Osteocyte (in vitro differentiated cells): ENCODE measurements around the gene LMF2. TPM values are rescaled to one million over a fixed set of nuclear protein-coding genes. Genes with fewer than 3 reads are reported as not detected.
A peak's percentile ranks its signal among the peaks of the same experiment; 100 is the strongest.

Experiments used
- DNase-seq: peaks from one replicate; pipeline ENCODE4 v3.0.0; 2021; ENCODE audit warnings: mixed read lengths; ENCODE audit not compliant: unreplicated experiment; ENCODE audit errors: extremely low spot score
- H3K27ac Mint-ChIP-seq: one replicate; pipeline ENCODE4 v1.8.0; 2021; ENCODE audit warnings: mild to moderate bottlenecking, mixed read lengths; ENCODE audit not compliant: unreplicated experiment
- H3K27me3 Mint-ChIP-seq: one replicate; pipeline ENCODE4 v1.8.0; 2021; ENCODE audit warnings: mixed read lengths; ENCODE audit not compliant: unreplicated experiment
- H3K36me3 Mint-ChIP-seq: one replicate; pipeline ENCODE4 v1.8.0; 2021; ENCODE audit warnings: mixed read lengths; ENCODE audit not compliant: unreplicated experiment
- H3K4me1 Mint-ChIP-seq: one replicate; pipeline ENCODE4 v1.8.0; 2021; ENCODE audit warnings: mixed read lengths; ENCODE audit not compliant: unreplicated experiment
- H3K4me3 Mint-ChIP-seq: one replicate; pipeline ENCODE4 v1.8.0; 2021; ENCODE audit warnings: mild to moderate bottlenecking, moderate library complexity, mixed read lengths; ENCODE audit not compliant: unreplicated experiment
- H3K9me3 Mint-ChIP-seq: one replicate; pipeline ENCODE4 v1.8.0; 2021; ENCODE audit warnings: mixed read lengths; ENCODE audit not compliant: unreplicated experiment
- CTCF ChIP-seq: fragments of 200-600 bp; sonication (generic); IDR thresholded peaks from 2 replicates; pipeline ENCODE4 v1.5.0; 2021; ENCODE audit warnings: antibody characterized with exemption, mild to moderate bottlenecking, moderate library complexity
- total RNA-seq: library from RNA; stranded (reverse); gene quantifications from 2 replicates; pipeline ENCODE4 v1.2.1, GENCODE V29; 2021

LMF2 gene
- total RNA-seq, 1 donor from 2014 or later: 107 TPM

GRCh38 chr22:50532824-50533796 lies 25.6 kb upstream of the LMF2 start:
- no peaks in the 10 kb centered on the region for H3K36me3 Mint-ChIP-seq
- no peak for DNase-seq
- TF ChIP-seq CTCF: no peak
- peaks cover 17% of the 10 kb centered on the region for H3K27me3 Mint-ChIP-seq
- no peak overlapping the region for H3K27ac Mint-ChIP-seq
- H3K4me1 Mint-ChIP-seq: peaks cover 3% of the 10 kb centered on the region
- peak overlapping the region; percentile 57 for H3K4me3 Mint-ChIP-seq
- no peaks in the 10 kb centered on the region for H3K9me3 Mint-ChIP-seq

GRCh38 chr22:50531962-50532674 lies 24.6 kb upstream of the LMF2 start:
- TF ChIP-seq CTCF: no peak
- peak; percentile 86 for DNase-seq
- no peaks in the 10 kb centered on the region for H3K36me3 Mint-ChIP-seq
- peaks cover 11% of the 10 kb centered on the region for H3K4me1 Mint-ChIP-seq
- H3K27ac Mint-ChIP-seq: no peak overlapping the region
- H3K4me3 Mint-ChIP-seq: peak overlapping the region; percentile 71
- H3K9me3 Mint-ChIP-seq: no peaks in the 10 kb centered on the region
- peaks cover 17% of the 10 kb centered on the region for H3K27me3 Mint-ChIP-seq

GRCh38 chr22:50531546-50531961 lies 24.1 kb upstream of the LMF2 start:
- Mint-ChIP-seq H3K9me3 (no peaks in the 10 kb centered on the region), H3K4me1 (peaks cover 17% of the 10 kb centered on the region), H3K27ac (no peak overlapping the region), H3K27me3 (peaks cover 17% of the 10 kb centered on the region), H3K4me3 (peak overlapping the region; percentile 71), H3K36me3 (no peaks in the 10 kb centered on the region)
- no peak for TF ChIP-seq CTCF
- no peak for DNase-seq

GRCh38 chr22:50530877-50531545 lies 23.5 kb upstream of the LMF2 start:
- Mint-ChIP-seq H3K4me1 (peaks cover 17% of the 10 kb centered on the region), H3K4me3 (peak overlapping the region; percentile 71), H3K36me3 (no peaks in the 10 kb centered on the region), H3K27me3 (peaks cover 17% of the 10 kb centered on the region), H3K9me3 (no peaks in the 10 kb centered on the region), H3K27ac (peak overlapping the region; percentile 59)
- no peak for TF ChIP-seq CTCF
- peak; percentile 86 for DNase-seq
